Chondrocyte (in vitro differentiated cells): ENCODE measurements around the gene UTP4. TPM values are rescaled to one million over a fixed set of nuclear protein-coding genes. Genes with fewer than 3 reads are reported as not detected.

Source experiments
- DNase-seq: peaks from one replicate; pipeline ENCODE4 v3.0.0; 2021; ENCODE audit warnings: mixed read lengths, low spot score
- H3K27ac Mint-ChIP-seq: one replicate; pipeline ENCODE4 v1.8.0; 2021; ENCODE audit warnings: mild to moderate bottlenecking, moderate library complexity, mixed read lengths; ENCODE audit not compliant: unreplicated experiment
- H3K27me3 Mint-ChIP-seq: 2 replicates; pipeline ENCODE4 v1.8.0; 2021; ENCODE audit warnings: low read depth, mixed read lengths
- H3K36me3 Mint-ChIP-seq: 2 replicates; pipeline ENCODE4 v1.8.0; 2021; ENCODE audit warnings: low read depth, mixed read lengths
- H3K4me1 Mint-ChIP-seq: 2 replicates; pipeline ENCODE4 v1.8.0; 2021; ENCODE audit warnings: low read depth, mild to moderate bottlenecking, mixed read lengths
- H3K4me3 Mint-ChIP-seq: one replicate; pipeline ENCODE4 v1.8.0; 2021; ENCODE audit warnings: mild to moderate bottlenecking, moderate library complexity, mixed read lengths; ENCODE audit not compliant: unreplicated experiment
- H3K9me3 Mint-ChIP-seq: 2 replicates; pipeline ENCODE4 v1.8.0; 2021; ENCODE audit warnings: low read depth, mixed read lengths
- total RNA-seq: library from RNA; stranded (reverse); gene quantifications from 3 replicates; pipeline ENCODE4 v1.2.1, GENCODE V29; 2021
- TF ChIP-seq, protein P1 (sequence below): fragments of 200-600 bp; sonication (generic); IDR thresholded peaks from 2 replicates; pipeline ENCODE4 v1.5.0; 2021; ENCODE audit warnings: antibody characterized with exemption, mild to moderate bottlenecking, moderate library complexity

Gene UTP4
- total RNA-seq, 1 donor from 2014 or later = 37.2 TPM

DNA sequence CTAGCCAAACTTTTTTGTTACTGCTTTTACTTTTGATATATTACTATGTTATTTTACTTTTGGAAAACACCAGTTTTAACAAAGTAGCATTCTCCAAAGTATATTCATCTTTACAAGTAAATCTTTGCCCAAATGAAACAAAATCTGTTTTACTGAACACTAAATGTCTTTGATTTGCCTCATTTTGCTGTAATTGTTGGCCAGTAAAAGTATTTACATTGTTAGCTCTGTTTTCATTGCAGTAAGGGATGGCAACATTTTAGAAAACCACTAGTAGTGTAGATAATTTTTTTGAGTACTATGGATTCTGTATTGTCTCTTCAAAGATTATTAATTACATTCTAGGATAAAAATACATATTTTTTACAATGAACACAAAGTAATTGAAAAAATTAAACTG, 65.1 kb downstream of the UTP4 start:
- DNase-seq = no peak
- peaks cover 63% of the 10 kb centered on the region for H3K4me1 Mint-ChIP-seq
- H3K27me3 Mint-ChIP-seq = no peaks in the 10 kb centered on the region
- H3K27ac Mint-ChIP-seq = no peak overlapping the region
- TF ChIP-seq, protein P1, sequence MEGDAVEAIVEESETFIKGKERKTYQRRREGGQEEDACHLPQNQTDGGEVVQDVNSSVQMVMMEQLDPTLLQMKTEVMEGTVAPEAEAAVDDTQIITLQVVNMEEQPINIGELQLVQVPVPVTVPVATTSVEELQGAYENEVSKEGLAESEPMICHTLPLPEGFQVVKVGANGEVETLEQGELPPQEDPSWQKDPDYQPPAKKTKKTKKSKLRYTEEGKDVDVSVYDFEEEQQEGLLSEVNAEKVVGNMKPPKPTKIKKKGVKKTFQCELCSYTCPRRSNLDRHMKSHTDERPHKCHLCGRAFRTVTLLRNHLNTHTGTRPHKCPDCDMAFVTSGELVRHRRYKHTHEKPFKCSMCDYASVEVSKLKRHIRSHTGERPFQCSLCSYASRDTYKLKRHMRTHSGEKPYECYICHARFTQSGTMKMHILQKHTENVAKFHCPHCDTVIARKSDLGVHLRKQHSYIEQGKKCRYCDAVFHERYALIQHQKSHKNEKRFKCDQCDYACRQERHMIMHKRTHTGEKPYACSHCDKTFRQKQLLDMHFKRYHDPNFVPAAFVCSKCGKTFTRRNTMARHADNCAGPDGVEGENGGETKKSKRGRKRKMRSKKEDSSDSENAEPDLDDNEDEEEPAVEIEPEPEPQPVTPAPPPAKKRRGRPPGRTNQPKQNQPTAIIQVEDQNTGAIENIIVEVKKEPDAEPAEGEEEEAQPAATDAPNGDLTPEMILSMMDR = no peak
- no peaks in the 10 kb centered on the region for H3K36me3 Mint-ChIP-seq
- H3K9me3 Mint-ChIP-seq = no peaks in the 10 kb centered on the region
- no peak overlapping the region for H3K4me3 Mint-ChIP-seq

DNA sequence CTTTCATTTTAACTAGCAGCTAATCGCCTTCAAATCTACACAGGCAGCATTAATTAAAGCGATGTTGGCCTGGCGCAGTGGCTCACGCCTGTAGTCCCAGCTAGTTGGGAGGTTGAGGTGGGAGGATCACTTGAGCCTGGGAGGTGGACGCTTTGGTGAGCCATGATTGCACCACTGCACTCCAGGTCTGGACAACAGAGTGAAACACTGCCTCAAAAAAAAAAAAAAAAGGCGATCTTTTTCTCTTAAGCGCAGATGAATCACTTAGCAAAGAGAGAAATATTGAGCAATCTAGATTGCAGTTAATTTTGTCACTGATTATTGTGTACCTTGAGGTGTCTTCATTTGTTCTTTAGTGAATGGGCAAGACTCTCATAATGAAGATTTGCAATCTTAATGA, 66.9 kb downstream of the UTP4 start:
- Mint-ChIP-seq H3K4me3 (no peak overlapping the region), H3K9me3 (no peaks in the 10 kb centered on the region), H3K36me3 (no peaks in the 10 kb centered on the region), H3K4me1 (peaks cover 53% of the 10 kb centered on the region), H3K27ac (no peak overlapping the region), H3K27me3 (no peaks in the 10 kb centered on the region)
- TF ChIP-seq, protein P1 = no peak
- no peak for DNase-seq

DNA sequence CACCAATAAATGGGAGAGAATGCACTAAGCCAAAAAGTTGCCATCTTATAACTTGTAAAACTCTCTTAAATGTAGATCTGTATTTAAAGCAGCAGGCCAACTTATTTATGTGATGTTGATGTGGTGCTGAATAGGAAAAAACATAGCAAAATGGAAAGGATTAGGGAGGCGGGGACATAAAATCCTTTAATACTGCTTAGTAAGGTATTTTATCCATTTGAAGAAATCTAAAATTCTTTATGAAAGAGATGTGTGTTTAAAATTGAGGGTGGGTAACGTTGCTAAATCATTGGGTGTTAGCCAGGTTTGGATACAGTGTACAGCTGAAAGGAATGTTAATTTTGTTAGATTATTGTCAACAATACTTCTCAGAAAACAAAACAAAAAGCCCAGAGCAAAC, 68.8 kb downstream of the UTP4 start:
- Mint-ChIP-seq H3K9me3 (no peaks in the 10 kb centered on the region), H3K4me3 (no peak overlapping the region), H3K36me3 (no peaks in the 10 kb centered on the region), H3K4me1 (peaks cover 58% of the 10 kb centered on the region), H3K27ac (no peak overlapping the region), H3K27me3 (no peaks in the 10 kb centered on the region)
- TF ChIP-seq, protein P1 = no peak
- no peak for DNase-seq

DNA sequence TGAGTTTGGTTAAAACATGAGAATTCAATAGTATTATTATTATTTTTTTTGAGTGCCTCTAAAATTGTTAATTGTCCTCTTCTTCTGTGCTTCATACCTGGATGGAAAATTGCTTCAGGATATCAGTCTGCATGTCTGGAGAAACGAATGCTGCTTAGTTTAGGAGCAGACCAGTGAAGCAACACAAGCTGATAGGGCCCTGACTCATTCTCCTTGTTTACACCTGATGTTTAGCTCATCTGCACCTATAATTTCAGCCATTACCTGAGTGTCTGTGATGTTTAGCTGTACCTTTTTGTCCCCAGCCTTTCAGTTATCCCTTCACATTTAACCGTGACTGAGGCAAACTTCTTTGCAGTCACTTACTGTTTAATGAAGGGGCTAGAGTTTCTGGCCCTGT, 69.3 kb downstream of the UTP4 start:
- Mint-ChIP-seq H3K36me3 (no peaks in the 10 kb centered on the region), H3K27me3 (no peaks in the 10 kb centered on the region), H3K27ac (peak overlapping the region; percentile 6), H3K4me3 (no peak overlapping the region), H3K4me1 (peaks cover 54% of the 10 kb centered on the region), H3K9me3 (no peaks in the 10 kb centered on the region)
- no peak for DNase-seq
- TF ChIP-seq, protein P1 = no peak

DNA sequence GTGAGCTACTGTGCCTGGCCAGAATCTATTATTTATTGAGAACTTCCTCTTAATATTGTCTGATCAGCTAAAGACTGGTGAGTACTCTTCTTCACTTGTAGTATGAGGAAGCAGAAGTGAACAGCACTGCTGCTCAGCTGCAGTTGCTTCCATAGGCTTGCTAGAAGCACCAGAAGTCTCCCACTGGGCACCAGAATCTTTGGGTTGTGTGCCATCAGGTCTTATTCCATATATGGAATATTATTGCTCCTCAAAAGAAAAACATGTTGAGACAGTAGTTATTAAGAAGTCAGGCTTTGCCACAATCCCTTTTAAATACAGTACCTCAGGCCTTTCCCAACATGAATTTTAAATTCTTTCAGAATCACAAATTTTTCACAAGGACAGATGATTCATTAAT, 71.7 kb downstream of the UTP4 start:
- Mint-ChIP-seq H3K27me3 (no peaks in the 10 kb centered on the region), H3K4me3 (no peak overlapping the region), H3K9me3 (no peaks in the 10 kb centered on the region), H3K4me1 (peaks cover 39% of the 10 kb centered on the region), H3K27ac (peak overlapping the region; percentile 84), H3K36me3 (no peaks in the 10 kb centered on the region)
- DNase-seq = no peak
- TF ChIP-seq, protein P1 = no peak
